Measurements from ENCODE around the gene ZNF777.
"Not testable (repeated sequence)": the region's sequence is repeated elsewhere in the genome, so short reads cannot be mapped to it uniquely, and the experiment has no call there.

ZNF777 gene

GRCh38 chr7:149449897-149450296, 11.0 kb downstream of the ZNF777 start:
- DNase-seq, result no peak

- DNase-seq, result no peak
Measured at GRCh38 chr7:149448961-149449360, 11.9 kb downstream of the ZNF777 start.

- DNase-seq, result not testable (repeated sequence)
Measured at GRCh38 chr7:149446026-149446425, 14.8 kb downstream of the ZNF777 start.

GRCh38 chr7:149444287-149444686, 16.6 kb downstream of the ZNF777 start:
- DNase-seq, result no peak

GRCh38 chr7:149443523-149443922, 17.3 kb downstream of the ZNF777 start:
- DNase-seq, result no peak

GRCh38 chr7:149442924-149443323, 17.9 kb downstream of the ZNF777 start:
- no peak for DNase-seq

GRCh38 chr7:149440222-149440621, 20.6 kb downstream of the ZNF777 start:
- no peak for DNase-seq

- DNase-seq, result no peak
Measured at GRCh38 chr7:149436358-149436757, 24.5 kb downstream of the ZNF777 start.

GRCh38 chr7:149433124-149433523, 27.7 kb downstream of the ZNF777 start:
- no peak for DNase-seq

GRCh38 chr7:149432121-149432691, 28.7 kb downstream of the ZNF777 start:
- no peak for DNase-seq

GRCh38 chr7:149431486-149432120, 29.3 kb downstream of the ZNF777 start:
- DNase-seq, result no peak

- no peak for DNase-seq
Measured at GRCh38 chr7:149430192-149430591, 30.7 kb downstream of the ZNF777 start.

GRCh38 chr7:149427893-149428292, 33.0 kb downstream of the ZNF777 start:
- no peak for DNase-seq

GRCh38 chr7:149427096-149427680, 33.7 kb downstream of the ZNF777 start:
- DNase-seq, result no peak

GRCh38 chr7:149423449-149424110, 37.3 kb downstream of the ZNF777 start:
- DNase-seq, result no peak

GRCh38 chr7:149422914-149423301, 38.0 kb downstream of the ZNF777 start:
- DNase-seq, result no peak

- peak; percentile 11 for DNase-seq
Measured at GRCh38 chr7:149422162-149422913, 38.5 kb downstream of the ZNF777 start.

GRCh38 chr7:149420006-149420405, 40.9 kb downstream of the ZNF777 start:
- no peak for DNase-seq

GRCh38 chr7:149415391-149416071, 45.3 kb downstream of the ZNF777 start:
- no peak for DNase-seq

GRCh38 chr7:149414745-149415390, 46.0 kb downstream of the ZNF777 start:
- no peak for DNase-seq

GRCh38 chr7:149414171-149414570, 46.7 kb downstream of the ZNF777 start:
- no peak for DNase-seq

GRCh38 chr7:149413083-149413482, 47.8 kb downstream of the ZNF777 start:
- DNase-seq, result not testable (repeated sequence)

Data from DMS79 (cell line).